ENCODE measurements around the gene DAND5.
"Not testable (repeated sequence)": the region's sequence is repeated elsewhere in the genome, so short reads cannot be mapped to it uniquely, and the experiment has no call there.

The DAND5 gene

DNA sequence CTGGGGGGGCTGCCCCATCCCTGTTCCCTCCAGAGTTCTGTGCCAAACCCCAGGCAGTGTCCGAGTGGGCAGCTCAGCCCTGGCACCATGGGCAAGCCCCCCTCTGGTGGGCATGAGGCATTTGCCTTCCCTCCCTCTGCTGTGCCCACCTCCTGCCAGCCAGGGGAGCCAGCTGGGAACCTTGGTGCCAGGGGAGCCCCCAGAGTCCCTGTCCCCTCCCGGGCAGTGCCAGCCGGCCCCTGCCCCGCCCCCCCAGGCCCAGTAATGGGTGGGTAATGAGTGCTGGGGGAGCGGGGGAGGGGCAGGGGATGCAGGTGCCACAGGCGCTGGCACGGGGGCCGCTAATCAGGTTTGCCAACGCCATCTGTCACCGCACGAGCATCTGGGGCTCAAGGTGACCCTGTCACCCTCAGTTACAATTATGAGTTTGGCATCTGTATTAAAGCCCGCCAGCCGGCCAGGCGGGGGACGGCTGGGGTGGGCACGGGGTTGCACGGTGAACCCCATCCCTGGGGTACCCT, 5.9 kb downstream of the DAND5 start:
- no peak overlapping the region for H3K4me3 ChIP-seq (ENCODE audit: low read depth in 1 of 2, low read length in 2 of 2)
- H3K27ac ChIP-seq (ENCODE audit: low read length), result no peak overlapping the region
- ATAC-seq (ENCODE audit: insufficient read depth, low read depth) (no peak), DNase-seq (no peak)
- H2AFZ ChIP-seq (ENCODE audit: low read depth, low read length), result no peak overlapping the region
- no peaks in the 10 kb centered on the region for H3K4me1 ChIP-seq (ENCODE audit: insufficient read depth, low read length)
- H4K20me1 ChIP-seq (ENCODE audit: insufficient read depth, low read length), result 0 out of 2 replicates have a peak, but pooled peaks cover 3% of the 10 kb centered on the region
- no peaks in the 10 kb centered on the region for H3K27me3 ChIP-seq (ENCODE audit: insufficient read depth, low read length, poor library complexity)
- TF ChIP-seq, protein P1, sequence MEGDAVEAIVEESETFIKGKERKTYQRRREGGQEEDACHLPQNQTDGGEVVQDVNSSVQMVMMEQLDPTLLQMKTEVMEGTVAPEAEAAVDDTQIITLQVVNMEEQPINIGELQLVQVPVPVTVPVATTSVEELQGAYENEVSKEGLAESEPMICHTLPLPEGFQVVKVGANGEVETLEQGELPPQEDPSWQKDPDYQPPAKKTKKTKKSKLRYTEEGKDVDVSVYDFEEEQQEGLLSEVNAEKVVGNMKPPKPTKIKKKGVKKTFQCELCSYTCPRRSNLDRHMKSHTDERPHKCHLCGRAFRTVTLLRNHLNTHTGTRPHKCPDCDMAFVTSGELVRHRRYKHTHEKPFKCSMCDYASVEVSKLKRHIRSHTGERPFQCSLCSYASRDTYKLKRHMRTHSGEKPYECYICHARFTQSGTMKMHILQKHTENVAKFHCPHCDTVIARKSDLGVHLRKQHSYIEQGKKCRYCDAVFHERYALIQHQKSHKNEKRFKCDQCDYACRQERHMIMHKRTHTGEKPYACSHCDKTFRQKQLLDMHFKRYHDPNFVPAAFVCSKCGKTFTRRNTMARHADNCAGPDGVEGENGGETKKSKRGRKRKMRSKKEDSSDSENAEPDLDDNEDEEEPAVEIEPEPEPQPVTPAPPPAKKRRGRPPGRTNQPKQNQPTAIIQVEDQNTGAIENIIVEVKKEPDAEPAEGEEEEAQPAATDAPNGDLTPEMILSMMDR (IDR thresholded peaks at IDR 0.05; ENCODE audit: borderline replicate concordance, extremely low read depth, low read length, poor library complexity, severe bottlenecking), result no peak
- no peak for TF ChIP-seq EZH2 (IDR thresholded peaks at IDR 0.05; ENCODE audit: borderline replicate concordance, low read depth, low read length, severe bottlenecking)
- no peaks in the 10 kb centered on the region for H3K9me3 ChIP-seq (ENCODE audit: insufficient read depth, low read length, severe bottlenecking)
- H3K36me3 ChIP-seq (ENCODE audit: insufficient read depth, low read length), result no peaks in the 10 kb centered on the region
- H3K4me2 ChIP-seq (ENCODE audit: insufficient read depth, low read length), result no peak overlapping the region
- no peaks in the 10 kb centered on the region for H3K79me2 ChIP-seq (ENCODE audit: insufficient read depth, low read length)
- no peak overlapping the region for H3K9ac ChIP-seq (ENCODE audit: low read depth, low read length)

DNA sequence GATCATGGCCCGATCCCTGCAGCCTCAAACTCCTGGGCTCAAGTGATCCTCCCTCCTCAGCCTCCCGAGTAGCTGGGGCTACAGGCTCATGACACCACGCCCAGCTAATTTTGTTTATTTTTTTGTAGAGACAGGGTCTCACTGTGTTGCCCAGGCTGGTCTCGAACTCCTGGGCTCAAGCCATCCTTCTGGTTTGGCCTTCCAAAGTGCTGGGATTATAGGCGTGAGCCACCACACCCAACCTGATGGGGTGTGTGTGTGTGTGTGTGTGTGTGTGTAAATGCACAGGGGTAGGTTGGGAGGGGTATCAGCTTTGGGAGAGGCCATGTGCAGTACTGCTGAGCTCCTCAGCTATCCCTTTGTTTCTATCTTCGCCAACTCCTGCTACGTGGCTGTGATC, 6.7 kb downstream of the DAND5 start:
- not testable (repeated sequence) for H3K9ac ChIP-seq (ENCODE audit: low read depth, low read length); H3K36me3 ChIP-seq (ENCODE audit: insufficient read depth, low read length); DNase-seq; H3K4me3 ChIP-seq (ENCODE audit: low read depth in 1 of 2, low read length in 2 of 2); ATAC-seq (ENCODE audit: insufficient read depth, low read depth); H3K4me2 ChIP-seq (ENCODE audit: insufficient read depth, low read length); H3K27me3 ChIP-seq (ENCODE audit: insufficient read depth, low read length, poor library complexity); H4K20me1 ChIP-seq (ENCODE audit: insufficient read depth, low read length); H3K27ac ChIP-seq (ENCODE audit: low read length); H3K79me2 ChIP-seq (ENCODE audit: insufficient read depth, low read length); H2AFZ ChIP-seq (ENCODE audit: low read depth, low read length); H3K9me3 ChIP-seq (ENCODE audit: insufficient read depth, low read length, severe bottlenecking); H3K4me1 ChIP-seq (ENCODE audit: insufficient read depth, low read length)

GRCh38 chr19:12979974-12980373, 10.6 kb downstream of the DAND5 start:
- ATAC-seq (ENCODE audit: insufficient read depth, low read depth) (no peak), DNase-seq (no peak)
- no peak overlapping the region for H3K27ac ChIP-seq (ENCODE audit: low read length)
- no peak overlapping the region for H3K9ac ChIP-seq (ENCODE audit: low read depth, low read length)
- no peak overlapping the region for H3K4me2 ChIP-seq (ENCODE audit: insufficient read depth, low read length)
- TF ChIP-seq, protein P1 (IDR thresholded peaks at IDR 0.05; ENCODE audit: borderline replicate concordance, extremely low read depth, low read length, poor library complexity, severe bottlenecking), result no peak
- no peak for TF ChIP-seq EZH2 (IDR thresholded peaks at IDR 0.05; ENCODE audit: borderline replicate concordance, low read depth, low read length, severe bottlenecking)
- peaks cover 4% of the 10 kb centered on the region for H3K27me3 ChIP-seq (ENCODE audit: insufficient read depth, low read length, poor library complexity)
- no peaks in the 10 kb centered on the region for H3K79me2 ChIP-seq (ENCODE audit: insufficient read depth, low read length)
- H4K20me1 ChIP-seq (ENCODE audit: insufficient read depth, low read length), result 0 out of 2 replicates have a peak, but pooled peaks cover 3% of the 10 kb centered on the region
- peaks cover 9% of the 10 kb centered on the region for H3K4me1 ChIP-seq (ENCODE audit: insufficient read depth, low read length)
- no peaks in the 10 kb centered on the region for H3K36me3 ChIP-seq (ENCODE audit: insufficient read depth, low read length)
- H3K9me3 ChIP-seq (ENCODE audit: insufficient read depth, low read length, severe bottlenecking), result no peaks in the 10 kb centered on the region
- H3K4me3 ChIP-seq (ENCODE audit: low read depth in 1 of 2, low read length in 2 of 2), result no peak overlapping the region
- H2AFZ ChIP-seq (ENCODE audit: low read depth, low read length), result no peak overlapping the region

GRCh38 chr19:12982648-12983047, 13.3 kb downstream of the DAND5 start:
- ATAC-seq (ENCODE audit: insufficient read depth, low read depth) (no peak), DNase-seq (no peak)
- Histone ChIP-seq H3K4me3 (ENCODE audit: low read depth in 1 of 2, low read length in 2 of 2) (no peak overlapping the region), H4K20me1 (ENCODE audit: insufficient read depth, low read length) (0 out of 2 replicates have a peak, but pooled peaks cover 3% of the 10 kb centered on the region), H3K27ac (ENCODE audit: low read length) (no peak overlapping the region), H3K36me3 (ENCODE audit: insufficient read depth, low read length) (no peaks in the 10 kb centered on the region), H3K9me3 (ENCODE audit: insufficient read depth, low read length, severe bottlenecking) (no peaks in the 10 kb centered on the region), H3K9ac (ENCODE audit: low read depth, low read length) (peak overlapping the region; percentile 44; the same call in 1 of the 2 replicates), H3K79me2 (ENCODE audit: insufficient read depth, low read length) (no peaks in the 10 kb centered on the region), H2AFZ (ENCODE audit: low read depth, low read length) (no peak overlapping the region), H3K27me3 (ENCODE audit: insufficient read depth, low read length, poor library complexity) (peaks cover 4% of the 10 kb centered on the region), H3K4me2 (ENCODE audit: insufficient read depth, low read length) (peak overlapping the region; percentile 77; the same call in 1 of the 2 replicates), H3K4me1 (ENCODE audit: insufficient read depth, low read length) (peaks cover 9% of the 10 kb centered on the region)
- TF ChIP-seq, protein P1 (IDR thresholded peaks at IDR 0.05; ENCODE audit: borderline replicate concordance, extremely low read depth, low read length, poor library complexity, severe bottlenecking), result no peak
- no peak for TF ChIP-seq EZH2 (IDR thresholded peaks at IDR 0.05; ENCODE audit: borderline replicate concordance, low read depth, low read length, severe bottlenecking)

Measured in DND-41 (cell line).